Progenitor cell of endocrine pancreas (in vitro differentiated cells): ENCODE results near the gene THSD4. TPM values are rescaled to one million over a fixed set of nuclear protein-coding genes. Genes with fewer than 3 reads are reported as not detected.

ENCODE experiments used
- DNase-seq: peaks from one replicate; pipeline ENCODE4 v3.0.0; 2021; ENCODE audit warnings: low spot score; ENCODE audit not compliant: unreplicated experiment
- H3K27ac Mint-ChIP-seq: 2 replicates; pipeline ENCODE4 v1.8.0; 2021; ENCODE audit warnings: mild to moderate bottlenecking, moderate library complexity, mixed read lengths
- H3K27me3 Mint-ChIP-seq: 2 replicates; pipeline ENCODE4 v1.8.0; 2021; ENCODE audit warnings: mixed read lengths
- H3K36me3 Mint-ChIP-seq: 2 replicates; pipeline ENCODE4 v1.8.0; 2022; ENCODE audit warnings: mixed read lengths; ENCODE audit not compliant: insufficient read depth
- H3K4me1 Mint-ChIP-seq: 2 replicates; pipeline ENCODE4 v1.8.0; 2021; ENCODE audit warnings: low read depth, mixed read lengths
- H3K4me3 Mint-ChIP-seq: 2 replicates; pipeline ENCODE4 v1.8.0; 2021; ENCODE audit warnings: low read depth, mild to moderate bottlenecking, moderate library complexity, mixed read lengths
- H3K9me3 Mint-ChIP-seq: 2 replicates; pipeline ENCODE4 v1.8.0; 2021; ENCODE audit warnings: low read depth, mixed read lengths
- total RNA-seq: library from RNA; stranded (reverse); gene quantifications from 2 replicates; pipeline ENCODE4 v1.2.1, GENCODE V29; 2021
- TF ChIP-seq, protein P1 (sequence below): fragments of 200-600 bp; sonication (generic); IDR thresholded peaks from one replicate; pipeline ENCODE4 v1.5.0; 2021; ENCODE audit warnings: antibody characterized with exemption, mild to moderate bottlenecking; ENCODE audit not compliant: unreplicated experiment

Gene THSD4
- total RNA-seq, 1 donor from 2014 or later, result 6.8 TPM

DNA sequence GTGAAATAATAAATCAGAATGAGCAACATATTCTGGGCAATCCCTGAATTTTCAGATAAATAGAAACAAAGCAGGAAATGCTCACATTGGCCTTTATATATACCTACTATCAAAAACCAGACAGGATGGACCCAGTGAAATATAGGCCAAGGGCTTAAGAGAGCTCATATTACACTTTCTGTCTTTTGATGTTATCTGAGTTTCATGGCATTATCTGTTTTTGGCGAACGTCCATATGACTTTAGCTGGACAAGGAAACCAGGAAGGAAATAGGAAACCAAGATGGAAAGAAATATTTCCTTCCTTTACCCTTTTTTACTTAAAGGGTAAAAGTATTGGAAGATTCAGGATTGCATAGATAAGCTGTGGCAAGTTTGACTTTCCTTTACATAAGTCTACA, 274.8 kb downstream of the THSD4 start:
- peaks cover 80% of the 10 kb centered on the region for H3K27me3 Mint-ChIP-seq
- no peak for DNase-seq
- H3K9me3 Mint-ChIP-seq, result no peaks in the 10 kb centered on the region
- H3K27ac Mint-ChIP-seq, result no peak overlapping the region
- peaks cover 8% of the 10 kb centered on the region for H3K4me1 Mint-ChIP-seq
- H3K36me3 Mint-ChIP-seq, result no peaks in the 10 kb centered on the region
- TF ChIP-seq, protein P1, sequence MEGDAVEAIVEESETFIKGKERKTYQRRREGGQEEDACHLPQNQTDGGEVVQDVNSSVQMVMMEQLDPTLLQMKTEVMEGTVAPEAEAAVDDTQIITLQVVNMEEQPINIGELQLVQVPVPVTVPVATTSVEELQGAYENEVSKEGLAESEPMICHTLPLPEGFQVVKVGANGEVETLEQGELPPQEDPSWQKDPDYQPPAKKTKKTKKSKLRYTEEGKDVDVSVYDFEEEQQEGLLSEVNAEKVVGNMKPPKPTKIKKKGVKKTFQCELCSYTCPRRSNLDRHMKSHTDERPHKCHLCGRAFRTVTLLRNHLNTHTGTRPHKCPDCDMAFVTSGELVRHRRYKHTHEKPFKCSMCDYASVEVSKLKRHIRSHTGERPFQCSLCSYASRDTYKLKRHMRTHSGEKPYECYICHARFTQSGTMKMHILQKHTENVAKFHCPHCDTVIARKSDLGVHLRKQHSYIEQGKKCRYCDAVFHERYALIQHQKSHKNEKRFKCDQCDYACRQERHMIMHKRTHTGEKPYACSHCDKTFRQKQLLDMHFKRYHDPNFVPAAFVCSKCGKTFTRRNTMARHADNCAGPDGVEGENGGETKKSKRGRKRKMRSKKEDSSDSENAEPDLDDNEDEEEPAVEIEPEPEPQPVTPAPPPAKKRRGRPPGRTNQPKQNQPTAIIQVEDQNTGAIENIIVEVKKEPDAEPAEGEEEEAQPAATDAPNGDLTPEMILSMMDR, result no peak
- H3K4me3 Mint-ChIP-seq, result no peak overlapping the region

DNA sequence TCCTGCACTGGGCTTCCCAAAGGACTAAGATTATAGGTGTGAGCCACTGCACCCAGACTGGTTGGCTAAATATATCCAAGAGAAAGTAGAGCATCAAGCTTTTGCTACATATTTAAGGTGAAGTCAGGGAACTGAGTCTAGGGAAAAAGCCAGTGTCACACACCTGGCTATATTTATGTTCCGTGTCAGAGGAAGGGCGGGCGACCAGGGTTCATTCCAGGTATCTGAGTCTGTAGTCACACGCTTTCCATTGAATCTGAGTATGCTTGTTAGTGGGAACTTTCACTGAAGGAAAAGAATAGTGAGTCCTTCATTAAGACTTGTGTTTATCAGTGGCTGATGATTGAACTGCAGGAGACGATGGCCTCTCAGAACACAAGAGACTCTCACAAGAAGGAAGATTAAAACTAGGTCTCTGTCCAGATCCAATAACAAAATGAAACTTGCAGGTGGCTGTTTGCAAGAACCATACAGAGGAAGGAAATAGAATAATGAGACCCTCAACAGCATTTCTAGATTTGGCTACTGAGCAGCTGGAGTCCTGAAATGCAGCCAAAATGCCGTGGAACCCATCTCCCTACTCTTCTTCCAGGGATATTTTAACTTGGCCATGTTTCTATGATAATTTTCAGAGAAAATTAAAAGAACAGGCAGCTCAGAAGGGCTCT, 276.3 kb downstream of the THSD4 start:
- Mint-ChIP-seq H3K36me3 (no peaks in the 10 kb centered on the region), H3K27me3 (peaks cover 77% of the 10 kb centered on the region), H3K9me3 (no peaks in the 10 kb centered on the region), H3K27ac (no peak overlapping the region), H3K4me1 (peaks cover 8% of the 10 kb centered on the region), H3K4me3 (no peak overlapping the region)
- TF ChIP-seq, protein P1, result no peak
- no peak for DNase-seq

DNA sequence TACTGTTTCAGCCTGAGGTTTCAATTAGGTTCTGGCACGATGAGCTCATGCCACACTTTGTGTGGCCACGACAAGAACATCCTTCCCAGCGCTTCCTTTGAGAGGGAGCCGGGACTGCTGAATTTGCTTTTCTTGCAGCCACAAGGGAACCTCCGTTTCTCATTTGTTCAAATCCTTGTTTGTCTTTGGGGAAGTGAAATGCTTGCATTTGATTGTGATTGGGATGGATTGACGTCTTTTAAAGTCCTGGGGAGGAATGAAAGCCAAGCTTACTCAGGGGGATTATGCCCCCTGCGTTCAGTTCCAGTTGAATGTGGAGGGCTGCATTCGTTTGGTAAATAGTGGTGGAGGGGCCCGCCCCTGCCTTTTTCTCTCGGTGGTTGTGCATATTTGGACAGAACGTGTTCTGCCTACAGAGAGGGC, 277.6 kb downstream of the THSD4 start:
- H3K4me3 Mint-ChIP-seq, result no peak overlapping the region
- TF ChIP-seq, protein P1, result no peak
- no peaks in the 10 kb centered on the region for H3K9me3 Mint-ChIP-seq
- no peak for DNase-seq
- H3K27ac Mint-ChIP-seq, result no peak overlapping the region
- H3K27me3 Mint-ChIP-seq, result peaks cover 77% of the 10 kb centered on the region
- no peaks in the 10 kb centered on the region for H3K36me3 Mint-ChIP-seq
- H3K4me1 Mint-ChIP-seq, result peaks cover 6% of the 10 kb centered on the region

DNA sequence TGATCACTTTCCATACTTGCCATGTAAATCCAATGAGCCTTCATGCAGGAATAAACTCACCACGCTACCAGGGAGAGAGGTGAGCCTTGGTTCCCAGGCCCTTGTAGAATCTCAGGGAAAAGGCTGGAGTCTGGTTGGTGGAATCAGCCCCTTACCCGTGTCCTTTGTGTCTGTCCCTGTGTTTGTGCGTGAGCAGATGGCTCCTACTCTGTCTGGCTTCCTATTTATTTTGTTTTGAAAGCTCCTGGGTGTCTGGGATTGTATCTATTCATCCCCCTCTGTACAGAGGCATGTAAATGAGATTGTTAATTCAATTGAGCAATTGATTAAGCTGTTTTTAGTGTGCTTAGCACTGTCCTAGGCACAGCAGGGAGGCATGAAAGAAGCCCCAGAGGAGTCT, 278.1 kb downstream of the THSD4 start:
- Mint-ChIP-seq H3K9me3 (no peaks in the 10 kb centered on the region), H3K27ac (no peak overlapping the region), H3K27me3 (peaks cover 77% of the 10 kb centered on the region), H3K4me3 (no peak overlapping the region), H3K4me1 (peaks cover 6% of the 10 kb centered on the region), H3K36me3 (no peaks in the 10 kb centered on the region)
- DNase-seq, result no peak
- TF ChIP-seq, protein P1, result no peak

DNA sequence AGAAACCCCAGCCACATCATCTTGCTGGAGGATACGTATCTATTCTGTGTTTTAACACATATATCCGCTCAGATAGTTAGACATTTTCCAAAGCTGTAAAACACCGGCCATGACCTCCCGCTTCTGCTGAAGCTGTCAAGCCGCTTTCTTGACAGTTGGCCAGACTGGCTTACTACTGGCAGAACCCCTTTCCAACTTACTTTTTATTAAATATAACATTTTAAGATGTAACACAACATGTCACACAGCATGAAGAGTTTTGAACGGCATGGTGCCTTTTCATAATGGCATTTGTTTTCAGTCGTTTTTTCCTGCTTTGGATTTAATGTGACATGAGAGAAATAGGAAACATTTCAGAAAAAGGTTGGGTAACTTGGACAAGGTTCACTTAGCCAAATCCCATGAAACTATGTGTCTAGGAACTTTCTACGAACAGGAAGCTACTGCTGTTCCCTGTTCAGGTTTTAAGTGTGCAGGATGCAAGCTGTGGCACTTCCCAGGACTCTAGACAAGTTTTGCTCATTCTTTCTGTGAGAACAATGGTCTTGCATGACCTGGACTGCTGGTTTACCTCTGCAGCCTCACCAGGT, 281.4 kb downstream of the THSD4 start:
- TF ChIP-seq, protein P1, result no peak
- H3K4me1 Mint-ChIP-seq, result peaks cover 6% of the 10 kb centered on the region
- no peak overlapping the region for H3K27ac Mint-ChIP-seq

More for the DNA sequence above, 281.4 kb downstream of the THSD4 start:
- H3K9me3 Mint-ChIP-seq, result no peaks in the 10 kb centered on the region
- H3K36me3 Mint-ChIP-seq, result no peaks in the 10 kb centered on the region
- peaks cover 92% of the 10 kb centered on the region for H3K27me3 Mint-ChIP-seq
- H3K4me3 Mint-ChIP-seq, result no peak overlapping the region
- DNase-seq, result no peak
